ENCODE results near the gene PLA2G10. TPM values are rescaled to one million over a fixed set of nuclear protein-coding genes. Genes with fewer than 3 reads are reported as not detected.

PLA2G10 gene
- total and polyA plus RNA-seq, 9 of the 15 experiments (the other 6 are each of a cell fraction or from before 2014, with no cell fraction given): not detected

DNA sequence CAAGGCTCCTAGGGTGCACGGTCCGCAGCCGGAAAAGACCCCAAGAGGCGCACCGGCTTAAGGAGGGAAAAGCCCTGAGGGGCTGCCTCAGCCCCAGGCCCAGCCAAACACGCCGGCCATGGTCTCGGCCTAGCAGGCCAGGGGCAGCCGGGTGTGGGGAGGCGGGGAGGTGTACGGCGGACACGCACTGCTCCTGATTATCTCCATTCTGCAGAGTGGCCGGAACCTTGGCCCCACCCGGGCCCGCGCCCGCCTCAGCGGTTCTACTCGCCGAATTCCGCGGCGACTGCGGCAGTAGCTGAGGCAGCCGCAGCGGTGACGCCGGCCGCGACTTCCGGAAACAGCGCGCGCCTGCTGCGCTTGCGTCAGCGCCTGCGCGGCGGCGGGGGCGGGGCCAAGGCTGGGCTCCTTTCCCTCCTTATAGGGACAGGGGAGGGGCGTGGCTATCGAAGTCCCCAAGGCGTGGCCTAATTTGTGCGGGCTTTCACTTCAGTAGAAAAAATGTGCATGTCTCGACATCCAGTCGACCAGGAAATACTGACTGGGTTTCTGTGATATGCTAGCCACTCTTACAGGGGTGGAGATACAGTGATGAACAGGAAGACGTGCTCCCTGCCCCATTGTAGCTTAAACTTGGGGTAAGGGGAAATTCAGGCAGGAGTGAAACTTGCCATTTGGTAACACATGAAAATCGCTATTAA lies 64.0 kb downstream of the PLA2G10 start, which contains the start of gene PARN (continued):
- no peak for TF ChIP-seq CBX8 (IDR thresholded peaks at IDR 0.05; ENCODE audit: borderline replicate concordance, extremely low read depth, low read depth, low read length, poor library complexity, severe bottlenecking)
- TF ChIP-seq ARID1B (IDR thresholded peaks at IDR 0.05): 0 out of 2 replicates have a peak, but pooled peaks have one; percentile 18
- TF ChIP-seq HNRNPLL (IDR thresholded peaks at IDR 0.05; ENCODE audit: low read depth, low read length, poor library complexity, severe bottlenecking): peak; percentile 99
- no peak for TF ChIP-seq KLF6 (CRISPR knock-in tag; IDR thresholded peaks at IDR 0.05; ENCODE audit: borderline replicate concordance)
- TF ChIP-seq, protein P1, sequence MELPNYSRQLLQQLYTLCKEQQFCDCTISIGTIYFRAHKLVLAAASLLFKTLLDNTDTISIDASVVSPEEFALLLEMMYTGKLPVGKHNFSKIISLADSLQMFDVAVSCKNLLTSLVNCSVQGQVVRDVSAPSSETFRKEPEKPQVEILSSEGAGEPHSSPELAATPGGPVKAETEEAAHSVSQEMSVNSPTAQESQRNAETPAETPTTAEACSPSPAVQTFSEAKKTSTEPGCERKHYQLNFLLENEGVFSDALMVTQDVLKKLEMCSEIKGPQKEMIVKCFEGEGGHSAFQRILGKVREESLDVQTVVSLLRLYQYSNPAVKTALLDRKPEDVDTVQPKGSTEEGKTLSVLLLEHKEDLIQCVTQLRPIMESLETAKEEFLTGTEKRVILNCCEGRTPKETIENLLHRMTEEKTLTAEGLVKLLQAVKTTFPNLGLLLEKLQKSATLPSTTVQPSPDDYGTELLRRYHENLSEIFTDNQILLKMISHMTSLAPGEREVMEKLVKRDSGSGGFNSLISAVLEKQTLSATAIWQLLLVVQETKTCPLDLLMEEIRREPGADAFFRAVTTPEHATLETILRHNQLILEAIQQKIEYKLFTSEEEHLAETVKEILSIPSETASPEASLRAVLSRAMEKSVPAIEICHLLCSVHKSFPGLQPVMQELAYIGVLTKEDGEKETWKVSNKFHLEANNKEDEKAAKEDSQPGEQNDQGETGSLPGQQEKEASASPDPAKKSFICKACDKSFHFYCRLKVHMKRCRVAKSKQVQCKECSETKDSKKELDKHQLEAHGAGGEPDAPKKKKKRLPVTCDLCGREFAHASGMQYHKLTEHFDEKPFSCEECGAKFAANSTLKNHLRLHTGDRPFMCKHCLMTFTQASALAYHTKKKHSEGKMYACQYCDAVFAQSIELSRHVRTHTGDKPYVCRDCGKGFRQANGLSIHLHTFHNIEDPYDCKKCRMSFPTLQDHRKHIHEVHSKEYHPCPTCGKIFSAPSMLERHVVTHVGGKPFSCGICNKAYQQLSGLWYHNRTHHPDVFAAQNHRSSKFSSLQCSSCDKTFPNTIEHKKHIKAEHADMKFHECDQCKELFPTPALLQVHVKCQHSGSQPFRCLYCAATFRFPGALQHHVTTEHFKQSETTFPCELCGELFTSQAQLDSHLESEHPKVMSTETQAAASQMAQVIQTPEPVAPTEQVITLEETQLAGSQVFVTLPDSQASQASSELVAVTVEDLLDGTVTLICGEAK (IDR thresholded peaks at IDR 0.05): peak; percentile 11; the same call in 1 of the 2 replicates
- TF ChIP-seq, protein P1 (CRISPR knock-in tag; IDR thresholded peaks at IDR 0.05): no peak
- peak; percentile 97 for TF ChIP-seq ZBED1 (IDR thresholded peaks at IDR 0.05)
- TF ChIP-seq SUPT5H (IDR thresholded peaks at IDR 0.05): peak; percentile 89
- TF ChIP-seq RBFOX2 (IDR thresholded peaks at IDR 0.05; ENCODE audit: low read depth, low read length): peak; percentile 98
- peak; percentile 74 for TF ChIP-seq HMGN3 (IDR thresholded peaks at IDR 0.05; ENCODE audit: borderline replicate concordance, extremely low read depth, insufficient read length, low read depth, low read length)
- TF ChIP-seq MBD2 (IDR thresholded peaks at IDR 0.05; ENCODE audit: borderline replicate concordance, low read depth): peak; percentile 52
- peak; percentile 95 for TF ChIP-seq POLR2A (conservative IDR thresholded peaks at IDR 0.05)
- TF ChIP-seq PURB (CRISPR knock-in tag; IDR thresholded peaks at IDR 0.05; ENCODE audit: low read depth): no peak
- TF ChIP-seq, protein P2, sequence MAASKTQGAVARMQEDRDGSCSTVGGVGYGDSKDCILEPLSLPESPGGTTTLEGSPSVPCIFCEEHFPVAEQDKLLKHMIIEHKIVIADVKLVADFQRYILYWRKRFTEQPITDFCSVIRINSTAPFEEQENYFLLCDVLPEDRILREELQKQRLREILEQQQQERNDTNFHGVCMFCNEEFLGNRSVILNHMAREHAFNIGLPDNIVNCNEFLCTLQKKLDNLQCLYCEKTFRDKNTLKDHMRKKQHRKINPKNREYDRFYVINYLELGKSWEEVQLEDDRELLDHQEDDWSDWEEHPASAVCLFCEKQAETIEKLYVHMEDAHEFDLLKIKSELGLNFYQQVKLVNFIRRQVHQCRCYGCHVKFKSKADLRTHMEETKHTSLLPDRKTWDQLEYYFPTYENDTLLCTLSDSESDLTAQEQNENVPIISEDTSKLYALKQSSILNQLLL (CRISPR knock-in tag; IDR thresholded peaks at IDR 0.05; ENCODE audit: borderline replicate concordance): no peak
- no peak for TF ChIP-seq IRF2 (CRISPR knock-in tag; IDR thresholded peaks at IDR 0.05)
- TF ChIP-seq, protein P3, sequence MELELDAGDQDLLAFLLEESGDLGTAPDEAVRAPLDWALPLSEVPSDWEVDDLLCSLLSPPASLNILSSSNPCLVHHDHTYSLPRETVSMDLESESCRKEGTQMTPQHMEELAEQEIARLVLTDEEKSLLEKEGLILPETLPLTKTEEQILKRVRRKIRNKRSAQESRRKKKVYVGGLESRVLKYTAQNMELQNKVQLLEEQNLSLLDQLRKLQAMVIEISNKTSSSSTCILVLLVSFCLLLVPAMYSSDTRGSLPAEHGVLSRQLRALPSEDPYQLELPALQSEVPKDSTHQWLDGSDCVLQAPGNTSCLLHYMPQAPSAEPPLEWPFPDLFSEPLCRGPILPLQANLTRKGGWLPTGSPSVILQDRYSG (tag; conservative IDR thresholded peaks at IDR 0.05; ENCODE audit: low read depth): no peak
- TF ChIP-seq HNRNPL (IDR thresholded peaks at IDR 0.05; ENCODE audit: low read depth, low read length): no peak
